Glutamatergic neuron (in vitro differentiated cells): ENCODE measurements around the gene HLX. TPM values are rescaled to one million over a fixed set of nuclear protein-coding genes. Genes with fewer than 3 reads are reported as not detected.

Experiments used
- DNase-seq: peaks from one replicate; pipeline ENCODE4 v3.0.0; 2022
- H3K27ac Mint-ChIP-seq: one replicate; pipeline ENCODE4 v1.8.0; 2020; ENCODE audit warnings: mild to moderate bottlenecking, mixed read lengths, inconsistent platforms; ENCODE audit not compliant: unreplicated experiment
- H3K27me3 Mint-ChIP-seq: one replicate; pipeline ENCODE4 v1.8.0; 2020; ENCODE audit warnings: mild to moderate bottlenecking, moderate library complexity, mixed read lengths, inconsistent platforms; ENCODE audit not compliant: unreplicated experiment
- H3K36me3 Mint-ChIP-seq: one replicate; pipeline ENCODE4 v1.8.0; 2020; ENCODE audit warnings: mild to moderate bottlenecking, mixed read lengths, inconsistent platforms; ENCODE audit not compliant: unreplicated experiment
- H3K4me1 Mint-ChIP-seq: one replicate; pipeline ENCODE4 v1.8.0; 2020; ENCODE audit warnings: mild to moderate bottlenecking, low read depth, mixed read lengths, inconsistent platforms; ENCODE audit not compliant: unreplicated experiment
- H3K4me3 Mint-ChIP-seq: one replicate; pipeline ENCODE4 v1.8.0; 2020; ENCODE audit warnings: mild to moderate bottlenecking, mixed read lengths, inconsistent platforms; ENCODE audit not compliant: unreplicated experiment
- H3K9me3 Mint-ChIP-seq: one replicate; pipeline ENCODE4 v1.8.0; 2020; ENCODE audit warnings: mild to moderate bottlenecking, moderate library complexity, mixed read lengths, inconsistent platforms; ENCODE audit not compliant: unreplicated experiment
- total RNA-seq: library from RNA; stranded (reverse); fragmentation: NEBNext Ultra II Directional; extraction: Animal tissue kit (Norgen Biotek cat#: 25700); gene quantifications from one replicate; pipeline ENCODE4 v1.2.1, GENCODE V29; 2021; ENCODE audit not compliant: unreplicated experiment
- TF ChIP-seq, protein P1 (sequence below): fragments of 200-600 bp; sonication (generic); IDR thresholded peaks from one replicate; pipeline ENCODE4 v1.5.0; 2021; ENCODE audit not compliant: partially characterized antibody, unreplicated experiment

The HLX gene
- total RNA-seq, 1 donor from 2014 or later = 0.56 TPM

DNA sequence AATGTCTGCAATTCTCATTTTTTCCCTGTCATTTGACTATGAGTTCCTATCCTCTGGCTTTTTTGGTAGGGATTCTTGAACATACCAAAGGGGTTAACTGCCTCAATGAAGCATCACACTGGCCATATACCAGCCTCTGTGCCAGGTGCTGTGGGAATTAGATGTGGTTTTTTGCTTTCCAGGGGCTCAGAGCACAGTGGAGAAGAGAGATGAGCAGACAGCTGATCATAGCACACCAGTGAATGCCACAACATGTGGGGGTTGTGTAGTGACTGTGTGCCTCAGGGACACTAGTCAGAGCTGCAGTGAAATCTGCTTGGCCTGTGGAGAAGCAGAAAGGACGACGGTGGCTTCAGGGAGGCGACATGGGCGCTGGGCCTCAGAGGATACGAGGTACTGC, 30.8 kb downstream of the HLX start:
- peaks cover 1% of the 10 kb centered on the region for H3K27me3 Mint-ChIP-seq
- H3K36me3 Mint-ChIP-seq = no peaks in the 10 kb centered on the region
- no peak for DNase-seq
- peaks cover 7% of the 10 kb centered on the region for H3K4me1 Mint-ChIP-seq
- no peak overlapping the region for H3K27ac Mint-ChIP-seq
- TF ChIP-seq, protein P1, sequence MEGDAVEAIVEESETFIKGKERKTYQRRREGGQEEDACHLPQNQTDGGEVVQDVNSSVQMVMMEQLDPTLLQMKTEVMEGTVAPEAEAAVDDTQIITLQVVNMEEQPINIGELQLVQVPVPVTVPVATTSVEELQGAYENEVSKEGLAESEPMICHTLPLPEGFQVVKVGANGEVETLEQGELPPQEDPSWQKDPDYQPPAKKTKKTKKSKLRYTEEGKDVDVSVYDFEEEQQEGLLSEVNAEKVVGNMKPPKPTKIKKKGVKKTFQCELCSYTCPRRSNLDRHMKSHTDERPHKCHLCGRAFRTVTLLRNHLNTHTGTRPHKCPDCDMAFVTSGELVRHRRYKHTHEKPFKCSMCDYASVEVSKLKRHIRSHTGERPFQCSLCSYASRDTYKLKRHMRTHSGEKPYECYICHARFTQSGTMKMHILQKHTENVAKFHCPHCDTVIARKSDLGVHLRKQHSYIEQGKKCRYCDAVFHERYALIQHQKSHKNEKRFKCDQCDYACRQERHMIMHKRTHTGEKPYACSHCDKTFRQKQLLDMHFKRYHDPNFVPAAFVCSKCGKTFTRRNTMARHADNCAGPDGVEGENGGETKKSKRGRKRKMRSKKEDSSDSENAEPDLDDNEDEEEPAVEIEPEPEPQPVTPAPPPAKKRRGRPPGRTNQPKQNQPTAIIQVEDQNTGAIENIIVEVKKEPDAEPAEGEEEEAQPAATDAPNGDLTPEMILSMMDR = no peak
- no peak overlapping the region for H3K4me3 Mint-ChIP-seq
- no peaks in the 10 kb centered on the region for H3K9me3 Mint-ChIP-seq

DNA sequence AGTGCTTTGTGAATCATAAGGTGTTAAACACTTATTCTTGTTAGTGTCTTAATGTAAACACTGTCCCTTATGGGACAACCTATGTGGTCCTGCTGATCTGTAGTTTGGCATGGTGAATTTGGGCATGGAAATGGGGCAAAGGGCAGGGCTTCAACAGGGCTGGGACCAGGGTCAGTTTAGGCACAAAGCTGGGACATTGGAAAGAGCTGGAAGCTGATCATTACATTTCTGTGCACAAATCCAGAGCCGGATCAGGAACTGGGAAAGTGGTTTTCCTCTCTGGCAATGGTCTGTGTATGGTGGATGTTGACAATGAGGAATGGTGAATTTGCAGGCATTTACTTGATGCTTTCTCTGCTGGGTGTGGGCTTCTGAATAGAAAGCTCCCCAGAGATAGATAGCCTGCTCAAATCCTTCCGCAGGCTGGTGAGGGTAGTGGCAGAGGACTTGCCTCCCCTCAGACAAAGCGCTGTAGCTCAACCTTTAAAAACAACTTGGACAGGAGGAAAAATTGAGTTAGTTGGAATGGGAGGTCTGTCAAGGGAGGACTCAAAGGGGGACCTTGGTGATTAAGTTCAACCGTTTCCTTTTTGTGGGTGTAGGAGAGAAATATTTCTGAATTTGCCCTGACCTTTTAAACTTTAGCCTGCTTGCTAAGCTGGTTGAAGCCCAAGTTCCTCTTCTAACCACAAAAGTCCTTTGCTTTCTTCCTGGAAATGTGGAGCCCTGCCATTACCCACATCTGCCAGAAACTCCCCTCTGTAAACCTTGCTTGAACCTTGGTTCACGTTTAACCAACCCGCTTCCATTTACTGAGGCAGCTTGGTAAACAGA, 35.3 kb downstream of the HLX start:
- Mint-ChIP-seq H3K36me3 (no peaks in the 10 kb centered on the region), H3K4me3 (no peak overlapping the region), H3K4me1 (peaks cover 4% of the 10 kb centered on the region), H3K27me3 (no peaks in the 10 kb centered on the region), H3K9me3 (peaks cover 3% of the 10 kb centered on the region), H3K27ac (no peak overlapping the region)
- DNase-seq = no peak
- TF ChIP-seq, protein P1 = no peak

DNA sequence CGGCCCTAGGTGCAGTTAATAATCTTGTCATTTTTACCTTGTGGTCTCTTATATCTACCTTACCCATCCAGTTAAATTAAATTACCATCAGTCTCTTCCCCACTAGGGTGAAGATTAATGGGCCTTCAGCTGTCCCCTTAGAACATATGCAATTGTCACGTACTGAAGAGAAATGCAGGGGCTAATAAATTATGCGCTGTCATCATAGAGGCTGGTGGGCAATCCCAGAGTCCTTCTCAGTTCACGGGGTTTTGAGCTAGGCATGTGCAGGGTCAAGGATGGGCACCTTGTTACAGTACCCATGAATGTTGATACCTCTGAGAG, 35.8 kb downstream of the HLX start:
- H3K36me3 Mint-ChIP-seq = no peaks in the 10 kb centered on the region
- no peaks in the 10 kb centered on the region for H3K27me3 Mint-ChIP-seq

GRCh38 chr1:220915954-220916353, 36.7 kb downstream of the HLX start:
- Mint-ChIP-seq H3K4me1 (peaks cover 4% of the 10 kb centered on the region), H3K9me3 (peaks cover 3% of the 10 kb centered on the region), H3K27me3 (no peaks in the 10 kb centered on the region), H3K4me3 (no peak overlapping the region), H3K27ac (no peak overlapping the region), H3K36me3 (no peaks in the 10 kb centered on the region)
- DNase-seq = no peak
- TF ChIP-seq, protein P1 = no peak

More for the DNA sequence above, 35.8 kb downstream of the HLX start:
- peaks cover 4% of the 10 kb centered on the region for H3K4me1 Mint-ChIP-seq
- DNase-seq = no peak
- H3K9me3 Mint-ChIP-seq = peaks cover 3% of the 10 kb centered on the region
- H3K27ac Mint-ChIP-seq = no peak overlapping the region
- H3K4me3 Mint-ChIP-seq = no peak overlapping the region
- TF ChIP-seq, protein P1 = no peak

GRCh38 chr1:220917101-220917500, 37.9 kb downstream of the HLX start:
- Mint-ChIP-seq H3K4me3 (no peak overlapping the region), H3K9me3 (peaks cover 3% of the 10 kb centered on the region), H3K36me3 (no peaks in the 10 kb centered on the region), H3K27me3 (no peaks in the 10 kb centered on the region), H3K27ac (no peak overlapping the region), H3K4me1 (peaks cover 7% of the 10 kb centered on the region)
- no peak for DNase-seq
- TF ChIP-seq, protein P1 = no peak
